Breast epithelium (tissue), 4 donors: ENCODE results near the gene CTNNA1. TPM values are rescaled to one million over a fixed set of nuclear protein-coding genes. Genes with fewer than 3 reads are reported as not detected.

Source experiments
- DNase-seq, 2 donors: peaks; one replicate each; pipeline ENCODE4 v3.0.0-alpha.2; 2019; ENCODE audit warnings: low spot score in 2 of 2
- H3K27ac ChIP-seq, 2 donors: fragments of 200-600 bp; sonication (generic) in 1 of 2; one replicate each; pipeline ENCODE4 v1.5.1; 2016 to 2019; ENCODE audit warnings: mild to moderate bottlenecking in 1 of 2
- H3K27me3 ChIP-seq, 2 donors: fragments of 200-600 bp; sonication (generic) in 1 of 2; one replicate each; pipeline versions ENCODE4 v1.5.1 to v1.6.0; 2017 to 2019; ENCODE audit warnings: control low read depth in 1 of 2, mild to moderate bottlenecking in 1 of 2
- H3K36me3 ChIP-seq: fragments of 200-600 bp; one replicate; pipeline ENCODE4 v1.5.1; 2019
- H3K4me1 ChIP-seq, 2 donors: fragments of 200-600 bp; sonication (generic); one replicate each; pipeline ENCODE4 v1.5.1; 2016 to 2019; ENCODE audit warnings: control low read depth in 1 of 2
- H3K4me3 ChIP-seq, 3 donors: fragments of 200-600 bp; sonication (generic); 1 replicate in 2 of 3; 2 replicates in 1 of 3; pipeline ENCODE4 v1.5.1; 2016 to 2019; ENCODE audit warnings: mild to moderate bottlenecking in 3 of 3, moderate library complexity in 2 of 3
- H3K9me3 ChIP-seq, 2 donors: fragments of 200-600 bp; sonication (generic) in 1 of 2; one replicate each; pipeline ENCODE4 v1.5.1; 2016 to 2019; ENCODE audit warnings: control low read depth in 1 of 2
- CTCF ChIP-seq, 3 donors: fragments of 450-650 bp; IDR thresholded peaks; one replicate each; pipeline ENCODE4 v1.5.1; 2016 to 2017; ENCODE audit warnings: antibody characterized with exemption in 3 of 3, mild to moderate bottlenecking in 3 of 3, moderate library complexity in 3 of 3
- POLR2A ChIP-seq: fragments of 450-650 bp; IDR thresholded peaks from one replicate; pipeline ENCODE4 v1.6.1; 2016; ENCODE audit warnings: antibody characterized with exemption, mild to moderate bottlenecking, moderate library complexity
- POLR2AphosphoS5 ChIP-seq, 3 donors: sonication (generic); formaldehyde crosslinking; IDR thresholded peaks; one replicate each; pipeline ENCODE4 v1.6.1; 2017; ENCODE audit warnings: antibody characterized with exemption in 3 of 3
- intact Hi-C: fragments of 100-400 bp; cut with DNase I; formaldehyde crosslinking; loops from one replicate; pipeline ENCODE4 v1.15.1; 2023; ENCODE audit warnings: low total_unique reads
- total RNA-seq, 3 donors: library from RNA; depleted of rRNA; stranded (reverse); fragments of >200 nt; gene quantifications; one replicate each; pipeline ENCODE4 v1.1.0, GENCODE V29; 2016

CTNNA1 gene
- total RNA-seq, 3 donors from 2014 or later, result 314 to 389 (median 321) TPM

GRCh38 chr5:138815529-138815928 lies 62.3 kb downstream of the CTNNA1 start:
- Histone ChIP-seq H3K27ac (no peak overlapping the region), H3K36me3 (no peaks in the 10 kb centered on the region), H3K9me3 (no peaks in the 10 kb centered on the region), H3K27me3 (no peaks in the 10 kb centered on the region), H3K4me3 (no peak overlapping the region), H3K4me1 (no peaks in the 10 kb centered on the region)
- no peak for DNase-seq
- TF ChIP-seq POLR2A (no peak), POLR2AphosphoS5 (IDR thresholded peaks at IDR 0.05) (no peak), CTCF (IDR thresholded peaks at IDR 0.05) (no peak)
- intact Hi-C loops, result no loop called here

- no peak for DNase-seq
- TF ChIP-seq CTCF (IDR thresholded peaks at IDR 0.05) (no peak), POLR2AphosphoS5 (IDR thresholded peaks at IDR 0.05) (no peak), POLR2A (no peak)
- H3K4me3 ChIP-seq, result no peak overlapping the region
- H3K4me1 ChIP-seq, result no peaks in the 10 kb centered on the region
- H3K27me3 ChIP-seq, result no peaks in the 10 kb centered on the region
- no peak overlapping the region for H3K27ac ChIP-seq
- intact Hi-C loops, result no loop called here
- H3K9me3 ChIP-seq, result no peaks in the 10 kb centered on the region
- no peaks in the 10 kb centered on the region for H3K36me3 ChIP-seq
These were observed 64.0 kb downstream of the CTNNA1 start for GRCh38 chr5:138817241-138817640.

DNA sequence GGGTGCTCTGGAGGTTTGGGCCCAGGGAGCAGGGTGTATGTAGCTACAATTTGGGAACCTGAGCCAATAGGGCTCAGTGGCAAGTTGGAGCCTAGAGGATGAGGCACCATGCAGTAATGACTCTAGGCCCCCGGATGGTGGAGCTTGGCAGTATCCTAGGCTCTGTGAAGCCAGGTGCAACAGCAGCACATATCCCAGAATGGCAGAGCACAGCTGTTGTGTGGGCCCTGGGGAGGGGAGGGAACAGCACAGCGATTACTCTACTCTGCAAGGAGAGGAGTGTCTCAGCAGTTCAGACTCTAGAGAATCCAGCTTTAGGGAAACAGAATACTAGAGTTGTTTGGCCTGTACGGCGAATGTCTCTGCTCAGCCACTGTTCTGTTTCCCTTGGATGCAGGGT lies 65.9 kb downstream of the CTNNA1 start:
- no peak overlapping the region for H3K27ac ChIP-seq
- no peaks in the 10 kb centered on the region for H3K4me1 ChIP-seq
- intact Hi-C loops, result no loop called here
- no peaks in the 10 kb centered on the region for H3K36me3 ChIP-seq
- H3K27me3 ChIP-seq, result no peaks in the 10 kb centered on the region
- DNase-seq, result no peak
- no peak overlapping the region for H3K4me3 ChIP-seq
- H3K9me3 ChIP-seq, result no peaks in the 10 kb centered on the region
- TF ChIP-seq CTCF (IDR thresholded peaks at IDR 0.05), result no peak

DNA sequence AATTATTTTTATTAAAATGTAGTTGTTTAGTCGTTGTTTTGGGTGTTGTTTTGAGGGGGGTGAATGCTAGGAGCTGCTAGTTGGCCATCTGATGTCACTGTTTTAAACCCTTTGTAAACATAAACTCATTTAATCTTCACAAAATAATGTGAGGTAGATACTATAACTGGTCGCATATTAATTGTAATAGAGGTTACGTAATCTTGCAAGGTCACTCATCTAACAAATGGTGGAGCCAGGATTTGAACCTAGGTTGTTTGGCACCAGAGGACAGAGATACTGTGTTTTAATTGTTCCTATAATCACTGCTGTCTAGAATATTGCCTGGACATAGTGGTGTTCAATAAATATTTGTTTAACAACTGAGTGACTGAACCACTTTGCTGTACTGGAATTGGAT lies 67.5 kb downstream of the CTNNA1 start:
- H3K9me3 ChIP-seq, result no peaks in the 10 kb centered on the region
- TF ChIP-seq POLR2A (no peak), CTCF (IDR thresholded peaks at IDR 0.05) (no peak), POLR2AphosphoS5 (IDR thresholded peaks at IDR 0.05) (no peak)
- no peak overlapping the region for H3K4me3 ChIP-seq
- H3K36me3 ChIP-seq, result no peaks in the 10 kb centered on the region
- no peaks in the 10 kb centered on the region for H3K27me3 ChIP-seq
- no peaks in the 10 kb centered on the region for H3K4me1 ChIP-seq
- H3K27ac ChIP-seq, result no peak overlapping the region
- intact Hi-C loops, result no loop called here
- no peak for DNase-seq

GRCh38 chr5:138824516-138824915 lies 71.3 kb downstream of the CTNNA1 start:
- no peak for TF ChIP-seq POLR2AphosphoS5 (IDR thresholded peaks at IDR 0.05)
- no peak for TF ChIP-seq CTCF (IDR thresholded peaks at IDR 0.05)
- TF ChIP-seq POLR2A, result no peak
- H3K4me3 ChIP-seq, result no peak overlapping the region
- intact Hi-C loops, result no loop called here
- H3K27me3 ChIP-seq, result no peaks in the 10 kb centered on the region
- DNase-seq, result no peak
- no peaks in the 10 kb centered on the region for H3K4me1 ChIP-seq
- no peaks in the 10 kb centered on the region for H3K36me3 ChIP-seq
- no peak overlapping the region for H3K27ac ChIP-seq
- no peaks in the 10 kb centered on the region for H3K9me3 ChIP-seq
